H1 (cell line): Measurements from ENCODE around the gene C1QL2. TPM values are rescaled to one million over a fixed set of nuclear protein-coding genes. Genes with fewer than 3 reads are reported as not detected.

ENCODE experiments used
- CTCF ChIA-PET: fragments of 300-600 bp; sonication (Branson Sonifier 250); formaldehyde crosslinking; loops from one replicate; lab custom pipeline; 2021; ENCODE audit not compliant: partially characterized antibody; lab: Charles Lee
- POLR2A ChIA-PET: fragments of 300-600 bp; sonication (Branson Sonifier 250); formaldehyde crosslinking; loops from one replicate; lab custom pipeline; 2021; ENCODE audit warnings: inconsistent platforms; ENCODE audit not compliant: partially characterized antibody; lab: Charles Lee
- DNase-seq, 2 experiments: peaks; one replicate each; pipeline versions ENCODE4 v3.0.0 to v3.0.0-alpha.2; 2010 to 2022; ENCODE audit warnings: low spot score in 2 of 2, low read depth in 1 of 2, mixed read lengths in 1 of 2
- FAIRE-seq: peaks from 2 replicates; lab custom pipeline; 2011; peaks lifted over from hg19 to GRCh38; lab: Jason Lieb, UNC
- H2AFZ ChIP-seq: 2 replicates; pipeline ENCODE4 v1.8.1; 2012; ENCODE audit warnings: low read length, inconsistent platforms
- H2AK5ac ChIP-seq: 2 replicates; pipeline ENCODE4 v1.6.1; 2013; ENCODE audit warnings: low read depth, low read length
- H2BK120ac ChIP-seq: replicated peaks from 2 replicates; pipeline ENCODE3; 2013; ENCODE audit warnings: low read depth, low read length, inconsistent platforms
- H2BK12ac ChIP-seq: 2 replicates; pipeline ENCODE4 v1.6.1; 2013; ENCODE audit warnings: low read depth, low read length
- H2BK15ac ChIP-seq: 2 replicates; pipeline ENCODE4 v1.6.1; 2013; ENCODE audit warnings: low read length
- H2BK20ac ChIP-seq: 2 replicates; pipeline ENCODE4 v1.6.1; 2013; ENCODE audit warnings: low read length
- H2BK5ac ChIP-seq: 2 replicates; pipeline ENCODE4 v1.6.1; 2013; ENCODE audit warnings: low read depth, low read length
- H3K14ac ChIP-seq: 2 replicates; pipeline ENCODE4 v1.6.1; 2013; ENCODE audit warnings: inconsistent platforms; ENCODE audit not compliant: insufficient read length
- H3K18ac ChIP-seq: 2 replicates; pipeline ENCODE4 v1.6.1; 2013; ENCODE audit warnings: low read length; ENCODE audit errors: extremely low read depth
- H3K23ac ChIP-seq: 2 replicates; pipeline ENCODE4 v1.6.1; 2013; ENCODE audit warnings: inconsistent platforms; ENCODE audit not compliant: insufficient read length
- H3K23me2 ChIP-seq: 2 replicates; pipeline ENCODE4 v1.6.1; 2013; ENCODE audit warnings: low read depth, low read length
- H3K27ac ChIP-seq: 2 replicates; pipeline ENCODE4 v1.6.1; 2011; ENCODE audit warnings: low read depth, low read length, inconsistent platforms
- H3K27me3 ChIP-seq, 4 experiments: replicated peaks in 1 of 4; 1 replicate in 1 of 4; 2 replicates in 3 of 4; pipeline versions ENCODE4 v1.6.1 to v1.8.1; 2011 to 2013; ENCODE audit warnings: low read length in 3 of 4, mild to moderate bottlenecking in 3 of 4, inconsistent platforms in 2 of 4, mixed read lengths in 2 of 4, moderate library complexity in 1 of 4; ENCODE audit not compliant: control insufficient read depth in 3 of 4, insufficient read depth in 3 of 4; ENCODE audit errors: extremely low read depth in 1 of 4
- H3K36me3 ChIP-seq, 4 experiments: 2 replicates each; pipeline versions ENCODE4 v1.6.1 to v1.8.1; 2011 to 2013; ENCODE audit warnings: mild to moderate bottlenecking in 4 of 4, low read length in 3 of 4, moderate library complexity in 2 of 4, control low read depth in 1 of 4, inconsistent platforms in 1 of 4; ENCODE audit not compliant: insufficient read depth in 4 of 4, control insufficient read depth in 2 of 4
- H3K4ac ChIP-seq: replicated peaks from 2 replicates; pipeline ENCODE3; 2013; ENCODE audit warnings: low read length, low read depth, mixed read lengths, inconsistent platforms; ENCODE audit not compliant: insufficient read length
- H3K4me1 ChIP-seq, 4 experiments: replicated peaks in 1 of 4; 1 replicate in 1 of 4; 2 replicates in 3 of 4; pipeline versions ENCODE4 v1.6.1 to v1.8.1; 2011 to 2013; ENCODE audit warnings: low read length in 3 of 4, inconsistent platforms in 2 of 4, mixed read lengths in 1 of 4; ENCODE audit not compliant: insufficient read depth in 4 of 4, control insufficient read depth in 3 of 4
- H3K4me2 ChIP-seq, 2 experiments: 2 replicates each; pipeline versions ENCODE4 v1.6.1 to v1.8.1; 2011 to 2013; ENCODE audit warnings: low read depth in 2 of 2, low read length in 2 of 2, control low read depth in 1 of 2, inconsistent platforms in 1 of 2, mild to moderate bottlenecking in 1 of 2; ENCODE audit not compliant: insufficient read depth in 1 of 2
- H3K4me3 ChIP-seq, 4 experiments: fragments of 200-600, 300-600 bp in 1 of 4; sonication (generic), shearing (Covaris generic), sonication (Bioruptor Twin) in 1 of 4; 2 replicates each; pipeline versions ENCODE4 v1.5.1 to v1.8.1; 2011 to 2016; ENCODE audit warnings: low read length in 4 of 4, low read depth in 3 of 4, control low read depth in 2 of 4, inconsistent platforms in 2 of 4, mild to moderate bottlenecking in 2 of 4, mixed read lengths in 1 of 4, moderate library complexity in 1 of 4; ENCODE audit not compliant: insufficient read depth in 2 of 4; ENCODE audit errors: extremely low read depth in 1 of 4
- H3K56ac ChIP-seq: replicated peaks from 2 replicates; pipeline ENCODE3; 2013; ENCODE audit warnings: low read depth, mild to moderate bottlenecking, mixed read lengths, low read length, inconsistent platforms; ENCODE audit not compliant: insufficient read length
- H3K79me1 ChIP-seq: 2 replicates; pipeline ENCODE4 v1.6.1; 2013; ENCODE audit warnings: low read depth, low read length, control low read depth
- H3K79me2 ChIP-seq, 2 experiments: 2 replicates each; pipeline versions ENCODE4 v1.6.1 to v1.8.1; 2012 to 2013; ENCODE audit warnings: low read length in 2 of 2, mild to moderate bottlenecking in 2 of 2, inconsistent platforms in 1 of 2; ENCODE audit not compliant: insufficient read depth in 2 of 2, control insufficient read depth in 1 of 2
- H3K9ac ChIP-seq, 4 experiments: replicated peaks in 1 of 4; 1 replicate in 1 of 4; 2 replicates in 3 of 4; pipeline versions ENCODE4 v1.6.1 to v1.8.1; 2011 to 2013; ENCODE audit warnings: low read depth in 3 of 4, low read length in 3 of 4, control low read depth in 2 of 4, mild to moderate bottlenecking in 2 of 4, moderate library complexity in 2 of 4, inconsistent platforms in 1 of 4; ENCODE audit errors: extremely low read depth in 1 of 4
- H3K9me3 ChIP-seq, 2 experiments: 2 replicates each; pipeline versions ENCODE4 v1.6.1 to v1.8.1; 2012 to 2013; ENCODE audit warnings: mild to moderate bottlenecking in 2 of 2, moderate library complexity in 2 of 2, control low read depth in 1 of 2, inconsistent platforms in 1 of 2, low read depth in 1 of 2, low read length in 1 of 2, mixed read lengths in 1 of 2; ENCODE audit not compliant: insufficient read depth in 2 of 2
- H4K20me1 ChIP-seq, 2 experiments: replicated peaks in 1 of 2; 2 replicates each; pipeline versions ENCODE3 to v1.8.1; 2011 to 2013; ENCODE audit warnings: inconsistent platforms in 2 of 2, low read length in 2 of 2, mild to moderate bottlenecking in 1 of 2; ENCODE audit not compliant: insufficient read depth in 2 of 2, control insufficient read depth in 1 of 2
- H4K5ac ChIP-seq: 2 replicates; pipeline ENCODE4 v1.6.1; 2013; ENCODE audit warnings: low read length, low read depth, mixed read lengths, inconsistent platforms; ENCODE audit not compliant: insufficient read length
- H4K8ac ChIP-seq: 2 replicates; pipeline ENCODE4 v1.8.0; 2013; ENCODE audit warnings: mild to moderate bottlenecking, moderate library complexity, low read length, inconsistent platforms; ENCODE audit not compliant: insufficient read depth; ENCODE audit errors: extremely low read depth
- H4K91ac ChIP-seq: replicated peaks from 2 replicates; pipeline ENCODE3; 2013; ENCODE audit warnings: low read length, mixed read lengths, inconsistent platforms; ENCODE audit not compliant: insufficient read length
- JUN ChIP-seq: IDR thresholded peaks from 2 replicates; pipeline ENCODE4 v1.6.1; 2011; ENCODE audit warnings: low read depth, mild to moderate bottlenecking, improper control_type of control experiment, low read length
- NANOG ChIP-seq: IDR thresholded peaks from 2 replicates; pipeline ENCODE4 v1.6.1; 2011; ENCODE audit warnings: low read length, low read depth, mild to moderate bottlenecking, inconsistent platforms; ENCODE audit not compliant: insufficient read depth, poor library complexity, severe bottlenecking
- RAD21 ChIP-seq, 2 experiments: IDR thresholded peaks in 1 of 2; conservative IDR thresholded peaks in 1 of 2; 2 replicates each; pipeline ENCODE4 v1.6.1; 2011; ENCODE audit warnings: low read depth in 2 of 2, low read length in 2 of 2, improper control_type of control experiment in 1 of 2, inconsistent platforms in 1 of 2, mild to moderate bottlenecking in 1 of 2, moderate library complexity in 1 of 2
- WGBS, 2 experiments: shearing (Covaris generic) in 1 of 2; methylation state at CpG; one replicate each; pipeline versions ENCODE4 v1.1.6 to v1.1.7; 2013 to 2015; ENCODE audit warnings: low lambda C conversion rate in 2 of 2, mixed read lengths in 2 of 2, inconsistent platforms in 1 of 2, low coverage in 1 of 2, missing lambda C conversion rate in 1 of 2; ENCODE audit not compliant: insufficient replicate concordance in 2 of 2, insufficient coverage in 1 of 2, insufficient read length in 1 of 2; ENCODE audit errors: extremely low coverage in 1 of 2, missing lambda C conversion rate in 1 of 2; 5-methylcytosine and 5-hydroxymethylcytosine counted together
- polyA plus RNA-seq, 7 experiments: library from polyadenylated mRNA; depleted of rRNA in 3 of 7; stranded (reverse) in 5 of 7; unstranded in 2 of 7; fragments of >200 nt in 5 of 7; fragments of 200-250 nt in 2 of 7; gene quantifications; 1 replicate in 5 of 7; 2 replicates in 1 of 7; 4 replicates in 1 of 7; pipeline versions ENCODE4 v1.2.1 to v1.2.3, GENCODE V29; 2011 to 2013; ENCODE audit warnings: missing spikeins in 2 of 7, mixed read lengths in 2 of 7
- total RNA-seq: library from RNA; stranded (reverse); fragmentation: NEBNext Ultra II Directional; extraction: Animal tissue kit (Norgen Biotek cat#: 25700); gene quantifications from 2 replicates; pipeline ENCODE4 v1.2.1, GENCODE V29; 2021

The C1QL2 gene
- total and polyA plus RNA-seq, 2 of the 8 experiments (the other 6 are each of a cell fraction or from before 2014, with no cell fraction given) = 0.80 to 0.88 TPM

DNA sequence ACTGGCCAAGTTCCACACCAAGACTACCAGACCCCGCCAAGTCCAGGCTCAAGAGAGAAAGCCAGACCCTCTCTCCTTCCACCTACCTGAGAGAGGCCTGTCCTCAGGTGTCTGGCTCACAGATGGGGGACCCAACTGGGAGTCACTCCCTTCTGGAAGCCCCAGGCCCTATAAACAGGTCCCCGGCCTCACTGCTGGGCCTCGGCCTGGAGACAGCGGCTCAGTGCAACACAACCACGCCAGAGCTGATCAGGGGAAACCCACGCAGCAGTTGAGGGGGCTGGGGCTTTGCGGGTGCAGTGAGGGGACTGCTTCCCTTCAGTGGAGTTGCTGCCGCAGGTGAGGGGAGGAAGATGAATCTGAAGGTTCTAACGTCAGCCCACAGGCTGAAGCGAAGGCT, 22.8 kb upstream of the C1QL2 start:
- Histone ChIP-seq H3K79me2 (no peaks in the 10 kb centered on the region), H3K79me1 (no peaks in the 10 kb centered on the region), H3K9ac (no peak overlapping the region), H2BK15ac (no peak overlapping the region), H4K8ac (no peak overlapping the region), H4K5ac (no peak overlapping the region), H3K4me1 (no peaks in the 10 kb centered on the region; a peak in 1 of 7 replicates), H3K4ac (no peak overlapping the region), H2BK120ac (no peak overlapping the region), H2BK20ac (no peak overlapping the region), H3K36me3 (no peaks in the 10 kb centered on the region), H2BK12ac (no peak overlapping the region), H3K23me2 (no peaks in the 10 kb centered on the region), H4K20me1 (no peaks in the 10 kb centered on the region), H4K91ac (no peak overlapping the region), H3K27ac (no peak overlapping the region), H3K18ac (no peak overlapping the region), H2BK5ac (no peak overlapping the region), H3K27me3 (no peaks in the 10 kb centered on the region), H3K4me2 (no peak overlapping the region), H3K23ac (no peak overlapping the region), H2AK5ac (no peak overlapping the region), H3K4me3 (no peak overlapping the region), H3K9me3 (no peaks in the 10 kb centered on the region), H3K14ac (no peak overlapping the region), H3K56ac (no peak overlapping the region), H2AFZ (no peak overlapping the region)
- 88% methylated on average over 10 of the region's 10 CpGs; no CpG with 5 or more reads in 1 of the 2 experiments for WGBS, 2 experiments
- DNase-seq = no peak
- CTCF ChIA-PET = interaction anchor here (0.8 to 1.7 kb wide), 7 partner anchors 8 to 153 kb away, joined by 3 to 5 read pairs (median 4); no protein-coding TSS in a partner anchor
- POLR2A ChIA-PET = interaction anchor here (0.9 kb wide), 1 partner anchor 15 kb away, joined by 5 read pairs; no protein-coding TSS in a partner anchor
- FAIRE-seq = no peak
- TF ChIP-seq NANOG (no peak), JUN (no peak), RAD21 (IDR thresholded peaks at IDR 0.05 in 1 of 2, conservative IDR thresholded peaks at IDR 0.05 in 1 of 2; ENCODE audit: low read depth in 2 of 2, low read length in 2 of 2) (no peak)
